Activated naive CD4-positive, alpha-beta T cell (primary cell): ENCODE measurements around the gene C6orf52.
"Not testable (repeated sequence)": the region's sequence is repeated elsewhere in the genome, so short reads cannot be mapped to it uniquely, and the experiment has no call there.

Source experiments
- DNase-seq, 4 experiments: peaks; one replicate each; lab custom pipeline; 2025; lab: John Stamatoyannopoulos, UW

The C6orf52 gene

DNA sequence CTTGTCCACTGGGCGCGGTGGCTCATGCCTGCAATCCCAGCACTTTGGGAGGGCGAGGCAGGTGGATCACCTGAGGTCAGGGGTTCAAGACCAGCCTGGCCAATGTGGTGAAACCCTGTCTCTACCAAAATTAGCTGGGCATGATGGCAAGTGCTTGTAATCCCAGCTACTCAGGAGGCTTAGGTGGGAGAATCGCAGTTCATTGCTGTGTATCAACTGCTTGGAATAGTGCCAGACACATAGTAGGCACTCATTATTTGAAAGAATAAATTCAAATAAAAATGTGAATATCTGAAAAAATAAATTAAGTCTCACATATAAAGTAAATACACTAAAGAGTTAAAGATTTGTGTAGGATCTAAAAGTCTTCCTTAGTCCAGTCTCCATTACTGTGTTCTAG is 2.2 kb upstream of the C6orf52 start:
- no peak for DNase-seq

GRCh38 chr6:10695086-10695657 is 756 bp upstream of the C6orf52 start:
- DNase-seq, result no peak

DNA sequence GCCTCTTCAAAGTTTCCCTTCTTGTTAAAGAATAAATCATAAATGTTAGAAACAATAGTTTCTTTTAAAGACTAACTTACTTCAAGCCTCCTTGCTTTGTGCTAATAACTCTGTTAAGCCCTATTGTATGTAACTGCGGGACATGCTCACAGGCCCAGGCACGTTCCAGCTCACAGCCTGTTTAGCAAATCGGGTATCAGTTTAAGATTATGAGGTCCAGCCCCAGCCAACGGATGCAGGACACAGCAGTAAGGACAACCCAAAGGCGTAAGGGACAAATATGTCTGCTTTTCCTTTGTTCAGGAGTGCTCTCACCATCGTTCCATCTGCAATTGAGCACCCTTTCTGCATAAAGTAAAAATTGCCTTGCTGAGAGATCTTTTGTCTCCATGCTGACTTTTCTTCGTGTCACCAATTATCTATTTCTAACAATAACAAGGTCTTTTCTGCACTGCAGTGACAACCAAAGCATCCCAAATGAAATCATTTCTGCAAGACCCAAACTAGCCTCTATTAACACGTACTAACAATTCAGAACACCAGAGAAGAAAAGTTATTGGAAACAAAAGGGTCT is 1.4 kb downstream of the C6orf52 start:
- no peak for DNase-seq

- no peak for DNase-seq
Observed at GRCh38 chr6:10690651-10691445, 3.6 kb downstream of the C6orf52 start.

DNA sequence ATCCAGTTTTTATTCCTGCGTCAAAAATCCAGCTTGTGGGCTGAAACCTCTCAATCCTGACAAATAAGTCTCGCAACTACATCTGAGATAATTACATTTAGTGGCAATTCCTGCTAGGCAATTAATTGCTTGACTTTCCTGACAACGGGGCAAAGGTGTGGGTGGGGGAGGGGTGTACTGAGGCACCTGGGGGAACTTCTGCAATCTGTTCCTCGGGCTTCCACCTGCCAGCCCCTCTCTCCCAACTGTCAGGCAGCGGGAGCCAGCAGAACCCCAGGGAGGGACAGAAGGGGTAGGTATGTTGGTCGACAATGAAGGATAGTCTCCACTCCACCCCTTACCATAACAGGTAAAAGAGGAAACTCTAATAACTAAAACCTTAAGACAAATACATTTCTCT is 6.8 kb downstream of the C6orf52 start:
- DNase-seq, result no peak

- no peak for DNase-seq
Observed at GRCh38 chr6:10686901-10687300, 7.5 kb downstream of the C6orf52 start.

GRCh38 chr6:10685092-10685915 is 9.1 kb downstream of the C6orf52 start:
- no peak for DNase-seq

GRCh38 chr6:10684618-10685017 is 9.8 kb downstream of the C6orf52 start:
- no peak for DNase-seq

- DNase-seq, result no peak
Observed at GRCh38 chr6:10682355-10682988, 11.9 kb downstream of the C6orf52 start.

DNA sequence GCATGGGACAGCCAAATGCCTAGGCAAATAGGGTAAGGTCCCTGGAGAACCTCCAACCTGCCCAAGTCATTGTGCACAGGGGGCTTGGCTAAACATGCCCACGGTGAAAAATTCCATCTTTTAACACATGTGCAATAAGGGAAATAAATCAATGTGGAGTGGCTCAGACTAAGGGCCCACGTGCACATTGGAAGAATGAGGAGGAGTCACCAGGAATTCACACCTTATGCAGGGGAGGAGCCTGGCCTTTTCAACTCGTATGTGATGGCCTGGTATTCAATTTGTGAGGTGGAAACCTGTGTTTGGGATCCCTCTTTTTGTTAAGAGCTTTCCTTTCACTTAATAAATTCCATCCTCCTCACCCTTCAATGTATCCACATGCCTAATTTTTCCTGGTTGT is 12.6 kb downstream of the C6orf52 start:
- DNase-seq, result no peak

DNA sequence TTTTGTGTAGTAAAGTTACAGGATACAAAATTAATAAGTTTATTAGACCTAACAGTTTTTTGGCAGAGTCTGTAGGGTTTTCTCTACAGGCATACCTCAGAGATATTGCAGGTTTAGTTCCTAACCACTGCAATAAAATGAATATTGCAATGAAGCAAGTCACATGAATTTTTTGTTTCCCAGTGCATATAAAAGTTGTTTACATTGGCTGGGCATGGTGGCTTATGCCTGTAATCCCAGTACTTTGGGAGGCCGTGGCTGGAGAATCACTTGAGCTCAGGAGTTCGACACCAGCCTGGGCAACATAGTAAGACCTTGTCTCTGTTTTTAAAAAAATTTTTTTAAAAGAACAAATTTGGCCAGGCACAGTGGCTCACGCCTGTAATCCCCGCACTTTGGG is 16.0 kb downstream of the C6orf52 start:
- no peak for DNase-seq

DNA sequence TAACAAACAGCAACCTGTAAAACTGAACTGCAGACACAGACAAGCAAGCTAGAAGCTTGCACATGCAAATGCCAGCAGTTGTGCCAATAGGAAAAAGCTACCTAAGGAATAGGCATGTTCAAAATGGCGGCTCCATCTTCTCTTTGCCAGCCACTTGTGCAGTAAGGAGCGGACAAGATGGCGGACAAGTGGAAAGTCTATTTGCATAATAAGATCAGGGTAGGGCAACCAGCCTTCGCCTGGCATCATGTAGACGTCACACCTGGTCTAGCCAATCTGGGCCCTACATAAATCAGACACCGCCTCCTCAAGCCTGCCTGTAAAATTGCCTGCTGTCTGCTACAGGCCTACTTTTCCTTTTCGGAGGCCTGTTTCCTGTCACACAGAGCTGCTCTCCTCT is 18.0 kb downstream of the C6orf52 start:
- no peak for DNase-seq

- no peak for DNase-seq
Observed at GRCh38 chr6:10668126-10668917, 26.1 kb downstream of the C6orf52 start.

GRCh38 chr6:10665595-10665994 is 28.8 kb downstream of the C6orf52 start:
- not testable (repeated sequence) for DNase-seq

DNA sequence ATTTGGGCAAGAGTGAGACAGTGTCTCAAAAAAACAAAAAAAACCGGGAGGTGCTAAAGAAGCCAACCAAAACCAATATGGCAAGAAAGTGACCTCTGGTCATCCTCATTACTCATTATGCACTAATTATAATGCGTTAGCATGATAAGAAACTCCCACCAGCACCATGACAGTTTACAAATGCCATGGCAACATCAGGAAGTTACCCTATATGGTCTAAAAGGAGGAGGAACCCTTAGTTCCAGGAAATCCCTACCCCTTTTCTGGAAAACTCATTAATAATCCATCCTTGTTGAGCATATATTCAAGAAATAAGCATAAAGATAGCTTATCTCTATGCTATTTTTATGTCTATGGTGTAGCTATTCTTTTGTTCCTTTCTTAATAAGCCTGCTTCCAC is 31.7 kb downstream of the C6orf52 start:
- no peak for DNase-seq

DNA sequence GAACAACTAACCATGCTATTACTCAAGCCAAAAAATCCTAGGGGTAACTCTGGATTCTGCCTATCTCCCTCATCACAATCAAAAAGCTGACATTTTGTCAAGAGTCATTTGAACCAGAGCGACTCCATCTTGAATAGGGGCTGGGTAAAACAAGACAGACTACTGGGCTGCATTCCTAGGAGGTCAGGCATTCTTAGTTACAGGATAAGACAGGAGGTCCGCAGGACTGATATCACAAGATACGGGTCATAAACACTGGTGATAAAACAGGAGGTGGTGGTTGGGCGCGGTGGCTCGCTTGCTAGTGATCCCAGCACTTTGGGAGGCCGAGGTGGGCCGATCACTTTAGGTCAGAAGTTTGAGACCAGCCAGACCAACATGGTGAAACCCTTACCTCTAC is 32.2 kb downstream of the C6orf52 start:
- no peak for DNase-seq

DNA sequence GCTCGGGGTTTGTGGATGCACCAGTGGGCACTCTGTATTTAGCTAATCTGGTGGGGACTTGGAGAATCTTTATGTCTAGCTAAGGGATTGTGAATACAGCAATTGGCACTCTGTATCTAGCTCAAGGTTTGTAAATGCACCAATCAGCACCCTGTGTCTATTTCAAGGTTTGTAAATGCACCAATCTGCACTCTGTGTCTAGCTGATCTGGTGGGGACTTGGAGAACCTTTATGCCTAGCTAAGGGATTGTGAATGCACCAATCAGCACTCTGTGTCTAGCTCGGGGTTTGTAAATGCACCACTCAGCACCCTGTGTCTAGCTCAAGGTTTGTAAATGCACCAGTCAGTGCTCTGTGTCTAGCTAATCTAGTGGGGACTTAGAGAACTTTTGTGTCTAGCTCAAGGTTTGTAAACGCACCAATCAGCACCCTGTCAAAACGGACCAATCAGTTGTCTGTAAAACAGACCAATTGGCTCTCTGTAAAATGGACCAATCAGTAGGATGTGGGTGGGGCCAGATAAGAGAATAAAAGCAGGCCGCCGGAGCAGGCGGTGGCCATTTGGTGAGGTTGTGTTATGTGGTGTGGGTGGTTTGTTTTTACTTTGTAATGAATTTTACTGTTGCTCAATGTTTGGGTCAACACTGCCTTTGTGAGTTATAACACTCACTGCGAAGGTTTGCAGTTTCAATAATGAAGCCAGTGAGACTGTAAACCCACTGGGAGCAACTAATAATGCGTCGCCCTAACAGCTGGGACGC is 33.8 kb downstream of the C6orf52 start:
- DNase-seq, result not testable (repeated sequence)

DNA sequence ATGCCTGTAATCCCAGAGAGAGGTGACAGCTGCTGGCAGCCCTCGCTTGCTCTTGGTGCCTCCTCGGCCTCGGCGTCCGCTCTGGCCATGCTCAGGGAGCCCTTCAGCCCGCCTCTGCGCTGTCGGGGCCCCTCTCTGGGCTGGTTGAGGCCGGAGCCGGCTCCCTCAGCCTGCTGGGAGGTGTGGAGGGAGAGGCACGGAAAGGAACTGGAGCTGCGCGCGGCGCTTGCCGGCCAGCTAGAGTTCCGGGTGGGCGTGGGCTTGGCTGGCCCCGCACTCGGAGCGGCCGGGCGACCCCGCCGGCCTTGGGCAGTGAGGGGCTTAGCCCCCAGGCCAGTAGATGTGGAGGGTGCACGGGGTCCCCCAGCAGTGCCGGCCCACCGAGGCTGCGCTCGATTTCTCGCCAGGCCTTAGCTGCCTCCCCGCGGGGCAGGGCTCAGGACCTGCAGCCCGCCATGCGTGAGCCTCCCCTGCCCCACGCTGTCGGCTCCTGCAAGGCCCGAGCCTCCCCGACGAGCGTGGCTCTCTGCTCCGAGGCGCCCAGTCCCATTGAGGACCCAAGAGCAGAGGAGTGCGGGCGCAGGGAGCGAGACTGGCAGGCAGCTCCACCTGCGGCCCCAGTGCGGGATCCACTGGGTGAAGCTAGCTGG is 34.6 kb downstream of the C6orf52 start:
- no peak for DNase-seq

DNA sequence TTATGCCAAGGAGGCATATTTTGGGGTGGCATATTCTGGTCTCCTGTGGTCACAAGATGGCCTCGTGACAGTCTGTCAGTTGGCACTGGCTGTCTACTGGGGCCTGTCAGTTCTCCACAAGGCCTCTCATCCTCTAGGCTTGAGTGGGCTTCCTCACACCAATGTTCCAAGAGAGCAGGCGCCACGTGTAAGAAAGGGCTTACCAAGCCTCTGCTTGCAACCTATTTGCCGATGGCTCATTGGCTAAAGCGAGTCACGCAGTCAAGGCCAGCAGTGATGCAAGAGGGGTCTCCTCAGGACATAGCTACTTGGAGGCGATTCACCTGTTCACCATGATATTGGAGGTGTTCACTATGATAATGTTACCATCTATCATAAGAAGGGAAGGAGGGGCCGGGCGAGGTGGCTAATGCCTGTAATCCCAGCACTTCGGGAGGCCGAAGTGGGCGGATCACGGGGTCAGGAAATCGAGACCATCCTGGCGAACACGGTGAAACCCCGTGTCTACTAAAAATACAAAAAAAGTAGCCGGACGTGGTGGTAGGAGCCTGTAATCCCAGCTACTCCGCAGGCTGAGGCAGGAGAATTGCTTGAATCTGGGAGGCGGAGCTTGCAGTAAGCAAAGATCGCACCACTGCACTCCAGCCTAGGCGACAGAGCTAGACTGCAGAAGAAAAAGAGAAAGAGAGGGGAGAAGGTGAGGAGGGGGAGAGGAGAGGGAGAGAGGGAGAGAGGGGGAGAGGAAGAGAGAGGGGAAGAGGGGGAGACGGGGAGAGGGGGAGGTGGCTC is 35.3 kb downstream of the C6orf52 start:
- no peak for DNase-seq
